Caco-2 (cell line): Measurements from ENCODE around the gene EIF2S2. TPM values are rescaled to one million over a fixed set of nuclear protein-coding genes. Genes with fewer than 3 reads are reported as not detected.

Experiments used
- BruUV-seq: library from RNA; stranded (reverse); fragments of 400-500 nt; replicated peaks from 2 replicates; lab custom pipeline; 2021; lab: Mats Ljungman, UMichigan
- CTCF ChIA-PET: fragments of 300-600 bp; sonication (Branson Sonifier 250); formaldehyde crosslinking; loops from one replicate; lab custom pipeline; 2022; ENCODE audit warnings: antibody characterized with exemption; lab: Charles Lee
- POLR2A ChIA-PET: fragments of 300-600 bp; sonication (Branson Sonifier 250); formaldehyde crosslinking; loops from one replicate; lab custom pipeline; 2022; ENCODE audit warnings: antibody characterized with exemption; lab: Charles Lee
- DNase-seq, 2 experiments: peaks; one replicate each; pipeline versions ENCODE4 v3.0.0 to v3.0.0-alpha.2; 2020 to 2022
- H3K27me3 ChIP-seq: replicated peaks from 2 replicates; pipeline ENCODE4 v1.6.0; 2011; ENCODE audit warnings: low read length; ENCODE audit not compliant: control insufficient read depth, insufficient read depth
- H3K36me3 ChIP-seq: 2 replicates; pipeline ENCODE4 v1.5.1; 2011; ENCODE audit warnings: low read length; ENCODE audit not compliant: control insufficient read depth, insufficient read depth
- H3K4me1 ChIP-seq: fragments of 250-450 bp; sonication (Bioruptor Pico); 2 replicates; pipeline ENCODE4 v1.5.1; 2020; ENCODE audit warnings: mild to moderate bottlenecking
- H3K4me3 ChIP-seq: 2 replicates; pipeline ENCODE4 v1.5.1; 2011; ENCODE audit warnings: low read depth, mild to moderate bottlenecking, control low read depth, low read length
- H3K9me3 ChIP-seq: fragments of 250-450 bp; sonication (Bioruptor Pico); 2 replicates; pipeline ENCODE4 v1.5.1; 2020; ENCODE audit warnings: mild to moderate bottlenecking, moderate library complexity
- H3K27ac Mint-ChIP-seq: one replicate; pipeline ENCODE4 v1.8.0; 2022; ENCODE audit warnings: mixed read lengths; ENCODE audit not compliant: unreplicated experiment
- H3K27me3 Mint-ChIP-seq: one replicate; pipeline ENCODE4 v1.8.0; 2022; ENCODE audit warnings: mixed read lengths; ENCODE audit not compliant: insufficient read depth, unreplicated experiment
- H3K36me3 Mint-ChIP-seq: one replicate; pipeline ENCODE4 v1.8.0; 2022; ENCODE audit warnings: mild to moderate bottlenecking, mixed read lengths; ENCODE audit not compliant: insufficient read depth, unreplicated experiment
- H3K4me1 Mint-ChIP-seq: one replicate; pipeline ENCODE4 v1.8.0; 2022; ENCODE audit warnings: low read depth, mixed read lengths; ENCODE audit not compliant: unreplicated experiment
- H3K4me3 Mint-ChIP-seq: one replicate; pipeline ENCODE4 v1.8.0; 2022; ENCODE audit warnings: mild to moderate bottlenecking, moderate library complexity, mixed read lengths; ENCODE audit not compliant: unreplicated experiment
- H3K9me3 Mint-ChIP-seq: one replicate; pipeline ENCODE4 v1.8.0; 2022; ENCODE audit warnings: mixed read lengths; ENCODE audit not compliant: unreplicated experiment
- CTCF ChIP-seq, 2 experiments: fragments of 200-600 bp in 1 of 2; IDR thresholded peaks; 1 replicate in 1 of 2; 2 replicates in 1 of 2; pipeline versions ENCODE4 v1.5.1 to v1.8.0; 2011 to 2022; ENCODE audit warnings: antibody characterized with exemption in 1 of 2, control low read depth in 1 of 2, inconsistent platforms in 1 of 2, low read depth in 1 of 2, low read length in 1 of 2, mild to moderate bottlenecking in 1 of 2, moderate library complexity in 1 of 2; ENCODE audit not compliant: insufficient read depth in 1 of 2, severe bottlenecking in 1 of 2, unreplicated experiment in 1 of 2
- intact Hi-C: fragments of 100-400 bp; cut with micrococcal nuclease; formaldehyde crosslinking; loops from one replicate; pipeline ENCODE4 v1.10.0; 2022; ENCODE audit not compliant: unreplicated experiment
- total RNA-seq: library from RNA; stranded (reverse); gene quantifications from 2 replicates; pipeline ENCODE4 v1.2.3, GENCODE V29; 2022

EIF2S2 gene
- total RNA-seq, 1 experiment from 2014 or later: 299 TPM

- Mint-ChIP-seq H3K27ac (peak overlapping the region; percentile 99), H3K4me1 (peaks cover 43% of the 10 kb centered on the region), H3K9me3 (no peaks in the 10 kb centered on the region), H3K27me3 (no peaks in the 10 kb centered on the region), H3K4me3 (peak overlapping the region; percentile 77), H3K36me3 (peaks cover 70% of the 10 kb centered on the region)
- Histone ChIP-seq H3K4me3 (peak overlapping the region; percentile 98), H3K9me3 (no peaks in the 10 kb centered on the region), H3K36me3 (peaks cover 6% of the 10 kb centered on the region; the same call in 1 of the 2 replicates), H3K27me3 (no peaks in the 10 kb centered on the region), H3K4me1 (peaks cover 8% of the 10 kb centered on the region)
- CTCF ChIA-PET: interaction anchor here (0.6 kb wide), 1 partner anchor 1330 kb away, joined by 3 read pairs; no protein-coding TSS in a partner anchor
- no peak for TF ChIP-seq CTCF (IDR thresholded peaks at IDR 0.05; ENCODE audit: insufficient read depth in 1 of 2, low read depth in 1 of 2, low read length in 1 of 2, severe bottlenecking in 1 of 2, unreplicated experiment in 1 of 2)
- peak; percentile 43 to 59 for DNase-seq
- TSS peak; percentile 32 for BruUV-seq
- POLR2A ChIA-PET: interaction anchor here (0.5 to 2.4 kb wide), 7 partner anchors 18 to 645 kb away, joined by 4 to 61 read pairs (median 5); partner anchors contain the start of genes ITCH and RALY
- intact Hi-C loops: loop anchor here (5.0 kb wide), 1 partner anchor 389 kb away; the partner anchor contains the start of gene PXMP4
Measured at GRCh38 chr20:34110745-34111641, 1.1 kb downstream of the EIF2S2 start.

GRCh38 chr20:34110025-34110744 is 1.9 kb downstream of the EIF2S2 start:
- ChIA-PET POLR2A (interaction anchor here (0.6 kb wide), 1 partner anchor 457 kb away, joined by 3 read pairs; no protein-coding TSS in a partner anchor), CTCF (interaction anchor here (0.7 kb wide), 1 partner anchor 202 kb away, joined by 5 read pairs; no protein-coding TSS in a partner anchor)
- no peak for DNase-seq
- H3K9me3 Mint-ChIP-seq: no peaks in the 10 kb centered on the region
- peak overlapping the region; percentile 77 for H3K4me3 Mint-ChIP-seq
- Histone ChIP-seq H3K4me3 (peak overlapping the region; percentile 98), H3K9me3 (no peaks in the 10 kb centered on the region), H3K4me1 (peaks cover 8% of the 10 kb centered on the region), H3K36me3 (peaks cover 7% of the 10 kb centered on the region), H3K27me3 (no peaks in the 10 kb centered on the region)
- no TSS peak for BruUV-seq
- H3K36me3 Mint-ChIP-seq: peaks cover 79% of the 10 kb centered on the region
- TF ChIP-seq CTCF (IDR thresholded peaks at IDR 0.05; ENCODE audit: insufficient read depth in 1 of 2, low read depth in 1 of 2, low read length in 1 of 2, severe bottlenecking in 1 of 2, unreplicated experiment in 1 of 2): no peak
- no peaks in the 10 kb centered on the region for H3K27me3 Mint-ChIP-seq
- intact Hi-C loops: loop anchor here (5.0 kb wide), 1 partner anchor 388 kb away; the partner anchor contains the start of gene PXMP4
- peaks cover 48% of the 10 kb centered on the region for H3K4me1 Mint-ChIP-seq
- H3K27ac Mint-ChIP-seq: peak overlapping the region; percentile 99

- no peak overlapping the region for H3K27ac Mint-ChIP-seq
- H3K4me3 Mint-ChIP-seq: peak overlapping the region; percentile 77
- H3K9me3 Mint-ChIP-seq: no peaks in the 10 kb centered on the region
- Histone ChIP-seq H3K27me3 (no peaks in the 10 kb centered on the region), H3K36me3 (peaks cover 11% of the 10 kb centered on the region), H3K4me1 (peaks cover 8% of the 10 kb centered on the region), H3K4me3 (no peak overlapping the region), H3K9me3 (no peaks in the 10 kb centered on the region)
- POLR2A ChIA-PET: interaction anchor here (0.6 kb wide), 1 partner anchor 456 kb away, joined by 3 read pairs; no protein-coding TSS in a partner anchor
- BruUV-seq: no TSS peak
- peaks cover 53% of the 10 kb centered on the region for H3K4me1 Mint-ChIP-seq
- CTCF ChIA-PET: interaction anchor here (0.7 kb wide), 1 partner anchor 201 kb away, joined by 5 read pairs; no protein-coding TSS in a partner anchor
- intact Hi-C loops: no loop called here
- no peak for TF ChIP-seq CTCF (IDR thresholded peaks at IDR 0.05; ENCODE audit: insufficient read depth in 1 of 2, low read depth in 1 of 2, low read length in 1 of 2, severe bottlenecking in 1 of 2, unreplicated experiment in 1 of 2)
- peaks cover 86% of the 10 kb centered on the region for H3K36me3 Mint-ChIP-seq
- H3K27me3 Mint-ChIP-seq: no peaks in the 10 kb centered on the region
- DNase-seq: no peak
Measured at GRCh38 chr20:34109442-34109841, 2.6 kb downstream of the EIF2S2 start.
